Measurements from ENCODE around the gene TATDN2.
"Not testable (repeated sequence)": the region's sequence is repeated elsewhere in the genome, so short reads cannot be mapped to it uniquely, and the experiment has no call there.

The TATDN2 gene

GRCh38 chr3:10268116-10268515 is 19.9 kb downstream of the TATDN2 start:
- no peak for DNase-seq (ENCODE audit: low spot score)

DNA sequence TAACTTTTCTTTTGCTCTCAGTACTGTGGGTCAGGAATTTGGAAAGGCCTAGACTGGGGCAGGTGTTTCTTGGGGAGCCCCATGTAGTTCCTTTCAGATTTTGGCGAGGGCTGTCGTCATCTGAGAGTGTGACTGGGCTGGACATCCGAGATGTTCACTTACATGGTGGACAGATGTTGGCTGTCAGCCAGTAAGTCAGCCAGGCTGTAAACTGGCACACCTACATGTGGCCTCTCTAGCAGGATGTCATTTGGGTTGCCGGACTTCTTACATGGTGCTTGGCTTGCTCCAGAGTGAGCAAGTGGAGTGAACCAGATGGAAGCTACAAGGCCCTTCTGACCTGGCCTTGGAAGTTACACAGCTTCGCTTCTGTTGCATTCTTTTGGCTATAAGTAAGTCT is 20.7 kb downstream of the TATDN2 start:
- DNase-seq (ENCODE audit: low spot score), result no peak

GRCh38 chr3:10269443-10269842 is 21.2 kb downstream of the TATDN2 start:
- no peak for DNase-seq (ENCODE audit: low spot score)

GRCh38 chr3:10272476-10272875 is 24.2 kb downstream of the TATDN2 start:
- DNase-seq (ENCODE audit: low spot score), result not testable (repeated sequence)

DNA sequence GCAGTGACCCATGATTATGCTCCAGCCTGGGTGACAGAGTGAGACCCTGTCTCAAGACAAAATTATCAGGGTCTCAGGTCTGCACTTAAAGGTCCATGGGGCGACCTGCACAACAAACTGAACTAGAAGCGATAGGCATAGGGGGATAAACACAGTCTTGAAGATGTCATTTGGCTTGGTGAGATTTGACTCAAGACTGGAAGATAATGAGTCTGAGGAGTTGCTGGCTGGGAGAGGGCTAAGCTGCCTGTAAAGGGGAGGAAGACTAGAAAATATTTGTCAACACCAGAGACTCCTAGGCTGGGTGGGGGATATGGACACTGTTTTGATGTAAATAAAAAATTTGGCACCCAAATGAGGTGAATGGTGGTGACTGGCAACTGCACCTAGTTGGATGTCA is 24.7 kb downstream of the TATDN2 start:
- no peak for DNase-seq (ENCODE audit: low spot score)

DNA sequence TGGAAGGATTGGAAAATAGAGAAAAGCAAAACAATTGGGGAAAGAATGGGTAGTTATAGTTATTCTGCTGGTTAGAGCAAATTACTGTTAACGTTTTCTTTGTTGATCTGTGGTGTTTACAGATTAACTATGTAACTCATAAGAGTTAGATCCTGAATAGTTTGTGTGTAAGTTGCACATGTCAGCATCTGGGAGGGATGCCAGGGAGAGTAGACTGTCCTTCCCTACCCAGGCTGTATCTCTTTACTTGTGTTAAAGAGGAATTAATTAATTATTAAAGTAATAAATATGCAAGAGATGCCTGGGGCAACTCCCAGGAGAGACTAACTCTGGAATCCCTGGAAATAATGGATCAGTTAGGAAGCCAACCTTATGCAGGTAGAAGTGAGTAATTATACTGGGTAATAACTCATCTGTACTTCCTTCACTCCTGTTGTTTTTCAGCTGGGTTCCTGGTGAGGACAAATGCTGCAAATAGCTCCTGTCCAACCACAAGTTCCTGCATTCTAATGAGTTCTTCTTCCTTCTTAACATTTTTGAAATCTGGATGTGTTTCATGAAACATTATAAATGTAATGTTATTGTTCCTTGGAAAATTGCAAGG is 25.5 kb downstream of the TATDN2 start:
- DNase-seq (ENCODE audit: low spot score), result no peak

DNA sequence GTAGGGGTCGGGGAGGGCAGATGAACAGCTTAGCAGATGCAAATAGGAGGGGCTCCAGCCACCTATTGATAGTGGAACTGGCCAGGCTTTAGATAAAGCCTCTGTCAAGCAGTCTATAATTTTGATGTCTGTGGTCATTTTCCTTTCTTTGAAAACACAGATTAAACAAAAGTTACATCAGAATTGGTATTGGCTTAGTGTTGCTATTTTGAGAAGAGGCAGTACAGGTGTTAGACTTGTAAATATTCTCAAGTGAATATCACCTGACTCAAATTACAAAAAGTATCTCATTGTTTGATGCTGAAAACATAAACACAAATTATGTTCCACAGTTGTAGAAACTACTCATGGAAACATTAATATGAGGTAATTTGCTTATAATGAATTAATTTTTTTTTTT is 26.3 kb downstream of the TATDN2 start:
- no peak for DNase-seq (ENCODE audit: low spot score)

DNA sequence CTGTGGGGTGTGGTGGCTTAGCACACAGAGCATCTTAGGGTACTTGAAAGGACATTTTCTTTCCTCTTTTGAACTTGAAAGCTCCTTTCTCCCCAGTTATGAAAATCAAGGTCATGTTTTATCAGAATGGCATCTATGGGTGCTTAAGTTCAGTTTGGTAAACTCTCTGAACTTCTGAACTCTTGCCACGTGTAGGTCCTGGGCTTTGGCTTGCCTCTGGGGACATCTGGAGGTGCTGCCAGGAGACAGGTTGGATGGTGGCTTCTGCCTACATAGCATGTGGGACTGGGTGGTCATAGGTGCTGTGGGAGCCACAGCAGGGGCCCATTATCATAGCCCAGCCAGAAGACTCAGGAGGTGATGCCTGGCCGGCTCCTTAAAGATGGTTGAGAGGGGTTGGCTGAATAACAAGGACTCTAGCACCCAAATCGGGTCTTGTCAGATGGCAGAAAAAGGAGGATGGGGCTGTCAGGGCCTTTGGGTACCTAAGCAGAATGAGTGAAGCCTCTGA is 28.9 kb downstream of the TATDN2 start:
- DNase-seq (ENCODE audit: low spot score), result no peak

DNA sequence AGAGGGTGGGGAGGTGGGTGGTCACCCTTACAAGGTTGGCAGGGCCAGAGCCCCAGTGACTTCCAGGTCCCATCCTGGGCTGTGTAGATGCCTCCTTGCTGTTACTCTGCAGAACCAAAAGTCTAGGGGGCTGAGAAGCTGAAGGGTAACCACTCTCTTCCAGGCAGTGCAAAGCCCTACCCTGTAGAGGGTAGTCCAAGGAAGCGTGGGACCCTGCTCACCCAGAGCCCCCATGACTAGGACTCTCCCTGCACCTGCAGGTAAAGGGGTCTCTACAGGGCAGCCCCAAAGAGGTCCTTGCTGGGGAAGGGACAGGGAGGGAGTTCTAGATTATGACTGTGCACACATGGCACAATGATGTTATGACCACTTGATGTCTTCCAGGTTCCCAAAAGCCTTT is 30.2 kb downstream of the TATDN2 start:
- DNase-seq (ENCODE audit: low spot score), result no peak

GRCh38 chr3:10279384-10280176 is 31.3 kb downstream of the TATDN2 start:
- DNase-seq (ENCODE audit: low spot score), result no peak

GRCh38 chr3:10280177-10280529 is 31.9 kb downstream of the TATDN2 start:
- DNase-seq (ENCODE audit: low spot score), result no peak

- no peak for DNase-seq (ENCODE audit: low spot score)
Observed at GRCh38 chr3:10280571-10280970, 32.3 kb downstream of the TATDN2 start.

DNA sequence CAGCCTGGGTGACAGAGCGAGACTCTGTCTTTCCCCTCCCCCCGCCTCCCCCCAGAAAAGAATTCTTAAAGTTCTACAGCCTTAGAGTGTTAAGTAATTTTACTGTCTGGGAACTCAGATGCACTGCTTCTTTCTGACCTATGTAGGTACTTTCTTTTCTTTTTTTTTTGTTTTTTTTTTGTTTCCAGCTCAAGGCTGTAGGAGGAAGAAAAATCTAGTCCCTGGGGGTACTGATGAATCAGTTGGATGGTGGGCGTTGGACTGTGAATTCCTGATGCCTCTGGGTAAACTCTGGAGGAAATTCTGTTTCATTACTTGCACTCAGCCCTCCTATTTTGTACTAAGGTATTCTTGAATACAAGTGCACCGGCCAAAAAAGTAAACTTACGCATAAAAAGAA is 33.7 kb downstream of the TATDN2 start:
- no peak for DNase-seq (ENCODE audit: low spot score)

DNA sequence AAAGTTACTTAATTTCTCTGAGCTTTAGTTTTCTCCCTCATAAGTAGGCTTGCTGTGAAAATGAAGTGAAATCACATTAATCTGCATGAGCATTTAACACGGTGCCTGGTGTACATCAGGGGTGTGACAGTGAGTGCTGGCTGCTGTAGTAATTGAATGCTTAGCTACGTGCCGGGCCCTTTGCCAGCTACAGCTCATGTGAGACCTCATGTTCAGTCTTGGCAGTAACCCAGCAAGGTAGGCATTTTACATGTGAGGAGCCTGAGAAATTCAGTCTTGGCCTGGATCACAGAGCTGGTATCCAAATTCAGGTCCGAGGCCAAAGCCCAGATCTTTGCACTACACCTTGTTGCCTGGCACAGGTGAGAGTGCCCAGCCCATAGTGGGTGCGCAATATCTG is 35.4 kb downstream of the TATDN2 start:
- no peak for DNase-seq (ENCODE audit: low spot score)

- no peak for DNase-seq (ENCODE audit: low spot score)
Observed at GRCh38 chr3:10284496-10284895, 36.2 kb downstream of the TATDN2 start.

DNA sequence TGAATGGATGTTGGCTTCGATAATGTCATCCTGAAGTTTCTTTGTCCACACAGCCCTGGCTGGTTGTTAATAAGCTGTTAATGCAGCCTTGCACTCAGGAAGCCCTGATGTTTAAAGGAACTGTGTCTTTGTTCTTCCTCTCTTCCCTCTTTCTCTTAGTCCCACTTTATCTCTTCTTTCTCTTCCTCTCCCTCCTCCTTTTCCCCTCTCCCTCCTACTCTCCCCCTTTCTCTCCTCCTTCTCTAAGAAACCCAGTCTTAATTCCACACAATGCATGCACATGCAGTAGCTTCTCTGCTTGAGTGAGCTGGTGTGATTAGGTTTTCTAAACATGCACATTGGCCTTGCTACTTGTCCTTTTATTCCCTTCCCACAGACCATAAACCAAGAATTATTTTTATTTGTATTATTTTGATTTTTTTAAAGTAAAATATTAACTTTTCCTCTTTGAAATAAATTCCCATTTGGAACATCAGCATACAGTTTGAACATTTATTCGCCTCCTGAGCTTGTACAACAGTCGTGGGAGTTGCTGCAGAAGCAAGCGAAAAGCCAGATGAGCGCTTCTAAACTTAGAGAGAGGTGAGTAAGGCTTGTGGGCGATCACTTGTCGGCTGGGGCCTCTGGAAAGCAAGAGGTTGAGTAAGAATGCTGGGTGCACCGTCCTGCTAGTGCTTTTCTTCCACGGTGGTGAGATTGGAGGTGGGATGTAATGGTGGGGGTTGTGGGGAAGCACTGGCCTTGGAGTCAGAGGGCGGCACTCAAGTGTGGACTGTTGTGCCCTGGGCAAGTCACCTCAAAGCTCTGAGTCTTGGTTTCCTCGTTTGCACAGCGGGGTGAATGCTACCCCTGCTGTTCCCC is 37.2 kb downstream of the TATDN2 start:
- DNase-seq (ENCODE audit: low spot score), result no peak

DNA sequence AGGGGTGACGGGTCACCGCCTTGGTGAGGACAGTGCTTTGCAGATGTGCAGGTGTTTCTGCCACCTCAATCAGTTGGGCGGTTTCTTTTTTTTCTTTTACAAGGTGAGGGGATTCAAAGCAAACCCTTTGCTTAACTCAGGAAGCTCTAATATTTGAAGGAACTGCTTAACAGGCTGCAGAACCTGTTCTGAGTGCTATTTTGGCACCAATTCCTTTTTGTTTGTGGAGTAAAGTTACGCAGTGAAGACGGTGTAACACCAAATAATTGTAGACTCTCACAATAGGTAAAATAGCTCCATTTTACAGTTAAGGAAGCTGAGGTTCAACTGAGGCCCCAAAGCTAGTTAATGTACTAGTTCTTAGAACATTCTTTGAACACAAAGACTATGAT is 37.9 kb downstream of the TATDN2 start:
- DNase-seq (ENCODE audit: low spot score), result no peak

GRCh38 chr3:10286596-10287295 is 38.5 kb downstream of the TATDN2 start:
- DNase-seq (ENCODE audit: low spot score), result peak; percentile 64

GRCh38 chr3:10287936-10288574 is 39.8 kb downstream of the TATDN2 start:
- no peak for DNase-seq (ENCODE audit: low spot score)

- DNase-seq (ENCODE audit: low spot score), result no peak
Observed at GRCh38 chr3:10288575-10288960, 40.3 kb downstream of the TATDN2 start.

DNA sequence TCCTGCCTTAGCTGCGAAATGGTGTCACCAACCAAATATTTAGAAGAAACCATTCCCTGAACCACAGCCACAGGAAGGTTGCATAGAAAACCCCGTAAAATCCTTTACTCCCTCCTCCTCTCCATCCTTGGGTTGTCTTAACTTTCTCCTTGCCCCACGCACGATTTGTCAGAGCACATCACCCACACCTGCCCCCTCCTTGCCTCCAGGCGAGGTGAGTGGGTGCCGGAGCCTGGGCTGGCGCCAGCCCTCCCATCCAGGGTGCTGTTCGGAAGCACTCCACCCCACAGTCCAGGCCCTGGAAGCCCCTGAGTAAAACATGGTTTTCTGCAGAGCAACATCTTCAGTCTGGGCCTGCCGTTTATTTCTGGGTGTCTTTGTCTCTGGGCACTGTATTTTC is 40.8 kb downstream of the TATDN2 start:
- DNase-seq (ENCODE audit: low spot score), result no peak
